Fibroblast of lung (primary cell): ENCODE measurements around the gene AKIP1.

ENCODE experiments used
- EZH2 ChIP-seq: IDR thresholded peaks from 2 replicates; pipeline ENCODE4 v1.5.1; 2012; ENCODE audit warnings: low read length, control low read depth, mild to moderate bottlenecking; ENCODE audit errors: missing control alignments
- TF ChIP-seq, protein P1 (sequence below), 2 donors: IDR thresholded peaks in 1 of 2; conservative IDR thresholded peaks in 1 of 2; 1 replicate in 1 of 2; 2 replicates in 1 of 2; pipeline ENCODE4 v1.5.1; 2011 to 2012; ENCODE audit warnings: low read length in 2 of 2, control low read depth in 1 of 2, inconsistent platforms in 1 of 2, low read depth in 1 of 2, mild to moderate bottlenecking in 1 of 2

- TF ChIP-seq, protein P1, sequence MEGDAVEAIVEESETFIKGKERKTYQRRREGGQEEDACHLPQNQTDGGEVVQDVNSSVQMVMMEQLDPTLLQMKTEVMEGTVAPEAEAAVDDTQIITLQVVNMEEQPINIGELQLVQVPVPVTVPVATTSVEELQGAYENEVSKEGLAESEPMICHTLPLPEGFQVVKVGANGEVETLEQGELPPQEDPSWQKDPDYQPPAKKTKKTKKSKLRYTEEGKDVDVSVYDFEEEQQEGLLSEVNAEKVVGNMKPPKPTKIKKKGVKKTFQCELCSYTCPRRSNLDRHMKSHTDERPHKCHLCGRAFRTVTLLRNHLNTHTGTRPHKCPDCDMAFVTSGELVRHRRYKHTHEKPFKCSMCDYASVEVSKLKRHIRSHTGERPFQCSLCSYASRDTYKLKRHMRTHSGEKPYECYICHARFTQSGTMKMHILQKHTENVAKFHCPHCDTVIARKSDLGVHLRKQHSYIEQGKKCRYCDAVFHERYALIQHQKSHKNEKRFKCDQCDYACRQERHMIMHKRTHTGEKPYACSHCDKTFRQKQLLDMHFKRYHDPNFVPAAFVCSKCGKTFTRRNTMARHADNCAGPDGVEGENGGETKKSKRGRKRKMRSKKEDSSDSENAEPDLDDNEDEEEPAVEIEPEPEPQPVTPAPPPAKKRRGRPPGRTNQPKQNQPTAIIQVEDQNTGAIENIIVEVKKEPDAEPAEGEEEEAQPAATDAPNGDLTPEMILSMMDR (conservative IDR thresholded peaks at IDR 0.05 in 1 of 2, IDR thresholded peaks at IDR 0.05 in 1 of 2; ENCODE audit: low read depth in 1 of 2, low read length in 2 of 2) = no peak
- no peak for TF ChIP-seq EZH2
These were observed 37.1 kb upstream of the AKIP1 start for GRCh38 chr11:8873741-8874405.
